Sigmoid colon (tissue), 7 donors: ENCODE data around the gene PPIL6. TPM values are rescaled to one million over a fixed set of nuclear protein-coding genes. Genes with fewer than 3 reads are reported as not detected.

ENCODE experiments used
- DNase-seq: peaks from one replicate; pipeline ENCODE4 v3.0.0-alpha.2; 2019
- H3K27ac ChIP-seq, 4 donors: fragments of 200-600 bp; sonication (generic); one replicate each; pipeline ENCODE4 v1.5.1; 2016 to 2019; ENCODE audit warnings: mild to moderate bottlenecking in 1 of 4
- H3K27me3 ChIP-seq, 3 donors: fragments of 200-600 bp; sonication (generic); one replicate each; pipeline ENCODE4 v1.5.1; 2019; ENCODE audit warnings: mild to moderate bottlenecking in 1 of 3
- H3K36me3 ChIP-seq, 4 donors: fragments of 200-600 bp; sonication (generic); one replicate each; pipeline ENCODE4 v1.5.1; 2016 to 2019
- H3K4me1 ChIP-seq, 4 donors: fragments of 200-600 bp; sonication (generic); one replicate each; pipeline ENCODE4 v1.5.1; 2017 to 2019
- H3K4me3 ChIP-seq, 4 donors: fragments of 200-600 bp; sonication (generic); one replicate each; pipeline ENCODE4 v1.5.1; 2017 to 2019; ENCODE audit warnings: mild to moderate bottlenecking in 2 of 4, moderate library complexity in 1 of 4
- H3K9me3 ChIP-seq, 4 donors: fragments of 200-600 bp in 3 of 4; sonication (generic) in 3 of 4; one replicate each; pipeline versions ENCODE4 v1.5.1 to v1.6.1; 2013 to 2019
- EP300 ChIP-seq, 4 donors: sonication (generic); formaldehyde crosslinking; IDR thresholded peaks; one replicate each; pipeline ENCODE4 v1.6.1; 2017; ENCODE audit warnings: antibody characterized with exemption in 4 of 4
- POLR2A ChIP-seq, 2 donors: fragments of 450-650 bp; IDR thresholded peaks; one replicate each; pipeline ENCODE4 v1.6.1; 2016; ENCODE audit warnings: antibody characterized with exemption in 2 of 2, mild to moderate bottlenecking in 2 of 2, moderate library complexity in 2 of 2
- POLR2AphosphoS5 ChIP-seq, 4 donors: sonication (generic); formaldehyde crosslinking; IDR thresholded peaks; one replicate each; pipeline ENCODE4 v1.6.1; 2017; ENCODE audit warnings: antibody characterized with exemption in 4 of 4
- WGBS, 2 donors: extraction: QIAGEN DNeasy Blood & Tissue Kit; methylation state at CpG; one replicate each; pipeline ENCODE4 v1.1.7; 2013; 5-methylcytosine and 5-hydroxymethylcytosine counted together
- intact Hi-C: fragments of 100-400 bp; cut with DNase I; formaldehyde crosslinking; loops from one replicate; pipeline ENCODE4 v1.15.1; 2023
- polyA plus RNA-seq, 3 donors: library from polyadenylated mRNA; stranded (reverse); fragments of 200-250 nt; gene quantifications; one replicate each; pipeline ENCODE4 v1.2.3, GENCODE V29; 2013
- total RNA-seq, 4 donors: library from RNA; depleted of rRNA; stranded (reverse); fragments of >200 nt; gene quantifications; one replicate each; pipeline ENCODE4 v1.1.0, GENCODE V29; 2016
- TF ChIP-seq, protein P1 (sequence below), 4 experiments: fragments of 450-650 bp in 3 of 4; fragments of 200-600 bp in 1 of 4; IDR thresholded peaks; one replicate each; pipeline ENCODE4 v1.5.1; 2016 to 2019; ENCODE audit warnings: antibody characterized with exemption in 4 of 4, mild to moderate bottlenecking in 3 of 4, moderate library complexity in 2 of 4
- donor health status: healthy with polysubstance abuse.
- donor health status: Bipolar disorder and iron deficiency.
- donor health status: healthy.

The PPIL6 gene
- total and polyA plus RNA-seq, 7 donors = 0.44 to 10.2 (median 1.4) TPM

DNA sequence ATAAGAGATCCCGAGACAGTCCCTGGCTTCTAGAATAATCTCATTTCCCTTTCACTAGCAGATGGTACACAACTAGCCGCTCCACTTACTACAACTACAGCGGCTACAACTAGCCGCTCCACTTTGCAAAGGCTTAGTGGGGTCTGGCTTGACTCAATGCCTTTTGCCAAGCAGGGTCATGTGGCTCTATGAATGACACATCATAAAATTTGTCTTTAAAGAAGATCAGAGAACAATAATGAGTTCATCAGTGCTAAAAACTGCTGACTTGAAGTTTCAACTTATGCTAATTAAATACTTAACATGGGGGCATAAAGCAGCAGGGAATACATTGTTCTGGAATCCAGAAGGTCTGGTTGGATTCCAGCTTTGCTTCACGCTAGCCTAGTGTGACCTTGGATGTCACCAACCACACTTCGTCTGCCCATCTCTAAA lies 17.2 kb upstream of the PPIL6 start:
- WGBS, 2 donors = 68 to 82% methylated on average over 6 of the region's 6 CpGs
- peak overlapping the region in 1 of 4 donors; percentile 12 for H3K27ac ChIP-seq

DNA sequence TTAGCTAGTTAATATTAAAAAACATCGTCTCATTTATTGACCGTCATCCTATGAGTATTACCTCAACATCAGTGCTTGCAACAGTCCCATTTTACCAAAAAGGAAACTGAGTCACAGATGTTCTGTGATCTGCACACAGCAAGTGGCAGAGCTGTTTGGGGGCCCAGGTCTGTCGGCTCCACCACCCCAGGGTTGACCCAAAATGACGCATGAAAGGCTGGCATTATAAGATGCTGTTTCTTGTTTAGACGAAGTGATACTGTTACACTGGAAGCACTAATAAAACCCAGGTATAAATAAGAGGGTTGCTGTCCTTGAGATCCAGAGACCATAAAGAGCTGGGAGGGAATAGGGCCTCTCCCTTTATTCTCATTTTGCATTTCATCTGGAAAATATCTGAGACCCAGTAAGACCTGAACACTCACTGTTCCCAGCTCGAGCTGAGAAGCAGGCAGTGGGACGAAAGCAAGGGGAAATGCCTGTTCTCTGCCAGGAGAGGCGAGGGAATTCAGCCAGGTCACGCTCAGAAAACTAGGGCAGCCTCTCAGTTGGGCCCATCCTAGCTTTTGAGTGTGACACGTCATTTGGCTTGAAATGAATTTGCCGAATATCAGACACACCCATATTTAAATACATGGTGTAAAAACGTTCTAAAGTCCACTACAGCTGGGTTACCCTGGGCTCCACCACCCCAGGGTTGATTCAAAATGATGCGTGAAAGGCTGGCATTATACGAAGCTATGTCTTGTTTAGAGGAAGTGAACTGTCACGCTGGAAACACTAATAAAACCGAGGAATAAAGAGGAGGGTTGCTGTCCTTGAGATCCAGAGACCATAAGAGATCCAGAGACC lies 16.5 kb upstream of the PPIL6 start:
- DNase-seq = peak; percentile 82
- WGBS, 2 donors = 16 to 51% methylated on average over 16 of the region's 16 CpGs
- H3K36me3 ChIP-seq = peaks cover 0 to 12% (median 1%) of the 10 kb centered on the region in 4 donors
- no peaks in the 10 kb centered on the region for H3K9me3 ChIP-seq
- H3K27me3 ChIP-seq = no peaks in the 10 kb centered on the region
- intact Hi-C loops = no loop called here
- H3K4me1 ChIP-seq = peaks cover 0 to 32% (median 22%) of the 10 kb centered on the region in 4 donors
- TF ChIP-seq, protein P1, sequence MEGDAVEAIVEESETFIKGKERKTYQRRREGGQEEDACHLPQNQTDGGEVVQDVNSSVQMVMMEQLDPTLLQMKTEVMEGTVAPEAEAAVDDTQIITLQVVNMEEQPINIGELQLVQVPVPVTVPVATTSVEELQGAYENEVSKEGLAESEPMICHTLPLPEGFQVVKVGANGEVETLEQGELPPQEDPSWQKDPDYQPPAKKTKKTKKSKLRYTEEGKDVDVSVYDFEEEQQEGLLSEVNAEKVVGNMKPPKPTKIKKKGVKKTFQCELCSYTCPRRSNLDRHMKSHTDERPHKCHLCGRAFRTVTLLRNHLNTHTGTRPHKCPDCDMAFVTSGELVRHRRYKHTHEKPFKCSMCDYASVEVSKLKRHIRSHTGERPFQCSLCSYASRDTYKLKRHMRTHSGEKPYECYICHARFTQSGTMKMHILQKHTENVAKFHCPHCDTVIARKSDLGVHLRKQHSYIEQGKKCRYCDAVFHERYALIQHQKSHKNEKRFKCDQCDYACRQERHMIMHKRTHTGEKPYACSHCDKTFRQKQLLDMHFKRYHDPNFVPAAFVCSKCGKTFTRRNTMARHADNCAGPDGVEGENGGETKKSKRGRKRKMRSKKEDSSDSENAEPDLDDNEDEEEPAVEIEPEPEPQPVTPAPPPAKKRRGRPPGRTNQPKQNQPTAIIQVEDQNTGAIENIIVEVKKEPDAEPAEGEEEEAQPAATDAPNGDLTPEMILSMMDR (IDR thresholded peaks at IDR 0.05) = no peak
- TF ChIP-seq POLR2A (IDR thresholded peaks at IDR 0.05) (peak in 1 of 2 donors; percentile 33), EP300 (IDR thresholded peaks at IDR 0.05) (no peak), POLR2AphosphoS5 (IDR thresholded peaks at IDR 0.05) (peak in 2 of 4 donors; percentile 13 to 30)
- H3K27ac ChIP-seq = peak overlapping the region; percentile 20 to 77 (median 62)
- peak overlapping the region in 2 of 4 donors; percentile 76 for H3K4me3 ChIP-seq

More for the DNA sequence above, 17.2 kb upstream of the PPIL6 start:
- intact Hi-C loops = no loop called here
- no peaks in the 10 kb centered on the region for H3K9me3 ChIP-seq
- no peak for DNase-seq
- peaks cover 0 to 19% (median 2%) of the 10 kb centered on the region in 4 donors for H3K36me3 ChIP-seq
- H3K4me3 ChIP-seq = no peak overlapping the region
- peaks cover 0 to 32% (median 22%) of the 10 kb centered on the region in 4 donors for H3K4me1 ChIP-seq
- TF ChIP-seq POLR2AphosphoS5 (IDR thresholded peaks at IDR 0.05) = no peak
- TF ChIP-seq, protein P1 (IDR thresholded peaks at IDR 0.05) = no peak
- TF ChIP-seq EP300 (IDR thresholded peaks at IDR 0.05) = no peak
- no peak for TF ChIP-seq POLR2A (IDR thresholded peaks at IDR 0.05)
- no peaks in the 10 kb centered on the region for H3K27me3 ChIP-seq

GRCh38 chr6:109456111-109456583 lies 15.7 kb upstream of the PPIL6 start:
- TF ChIP-seq POLR2A (IDR thresholded peaks at IDR 0.05) (no peak), POLR2AphosphoS5 (IDR thresholded peaks at IDR 0.05) (no peak), EP300 (IDR thresholded peaks at IDR 0.05) (no peak)
- TF ChIP-seq, protein P1 (IDR thresholded peaks at IDR 0.05) = no peak
- DNase-seq = peak; percentile 74
- intact Hi-C loops = no loop called here
- Histone ChIP-seq H3K9me3 (no peaks in the 10 kb centered on the region), H3K36me3 (peaks cover 0 to 5% (median 0%) of the 10 kb centered on the region in 4 donors), H3K4me1 (peaks cover 0 to 32% (median 22%) of the 10 kb centered on the region in 4 donors), H3K27me3 (no peaks in the 10 kb centered on the region), H3K4me3 (peak overlapping the region; percentile 50 to 76 (median 70)), H3K27ac (peak overlapping the region; percentile 50 to 77 (median 71))
- 6 to 14% methylated on average over 38 of the region's 38 CpGs for WGBS, 2 donors

DNA sequence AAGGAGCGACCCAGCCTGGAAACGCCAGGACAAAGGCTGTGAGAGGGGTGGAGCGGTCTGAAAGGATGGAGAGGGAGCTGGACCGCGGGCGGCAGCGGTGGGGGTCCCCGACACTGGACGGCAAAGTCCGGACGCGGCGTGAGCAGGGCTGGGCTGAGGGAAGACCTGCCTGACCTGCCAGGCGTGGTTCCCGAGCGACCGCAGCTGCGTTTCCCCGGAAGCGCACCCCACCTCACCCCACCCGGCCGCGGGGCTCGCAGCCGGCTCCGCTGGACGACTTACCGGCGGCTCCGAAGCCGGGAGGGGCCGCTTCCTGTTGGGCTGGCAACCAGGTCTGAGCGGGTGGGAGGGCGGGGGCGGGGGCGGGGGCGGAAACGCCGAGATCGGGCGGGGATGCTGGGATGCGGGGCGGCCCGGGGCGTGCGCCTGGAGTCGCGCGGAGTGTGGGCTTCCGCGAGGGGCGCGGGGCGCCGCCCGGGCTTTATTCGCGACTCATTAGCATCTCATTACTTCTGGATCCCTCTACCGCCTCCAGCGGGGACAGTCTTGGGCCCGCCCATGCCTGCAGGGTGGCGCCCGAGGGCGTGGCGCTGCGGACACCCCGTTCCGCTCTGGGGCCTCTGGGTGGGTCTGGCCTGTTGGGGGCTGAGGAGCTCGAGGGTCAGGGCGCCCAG lies 15.1 kb upstream of the PPIL6 start, which contains the start of gene MICAL1:
Gene MICAL1 (minus strand): TSS at position 336 of the 674 bp plus-strand sequence. CDS start 1,576 bp downstream, outside the sequence.
- peaks cover 0 to 32% (median 22%) of the 10 kb centered on the region in 4 donors for H3K4me1 ChIP-seq
- 0 to 1% methylated on average over 70 of the region's 70 CpGs for WGBS, 2 donors
- peak; percentile 82 for DNase-seq

More for the DNA sequence above, 15.1 kb upstream of the PPIL6 start, which contains the start of gene MICAL1:
- TF ChIP-seq POLR2A (IDR thresholded peaks at IDR 0.05) (peak in 1 of 2 donors; percentile 14), EP300 (IDR thresholded peaks at IDR 0.05) (no peak), POLR2AphosphoS5 (IDR thresholded peaks at IDR 0.05) (peak in 3 of 4 donors; percentile 20 to 60 (median 56))
- TF ChIP-seq, protein P1 (IDR thresholded peaks at IDR 0.05) = peak in 2 of 4 experiments; percentile 15 to 28
- intact Hi-C loops = loop anchor here (2.0 kb wide), 1 partner anchor 15 kb away; the partner anchor contains the start of genes PPIL6 and SMPD2
- Histone ChIP-seq H3K36me3 (no peaks in the 10 kb centered on the region), H3K27me3 (no peaks in the 10 kb centered on the region), H3K27ac (peak within 1 kb of the TSS; percentile 50 to 77 (median 71)), H3K4me3 (peak within 1 kb of the TSS; percentile 50 to 76 (median 70)), H3K9me3 (no peaks in the 10 kb centered on the region)
